NT2/D1 (cell line): Measurements from ENCODE around the gene TBC1D2.

Experiments used
- DNase-seq: peaks from one replicate; pipeline ENCODE4 v3.0.0-alpha.2; 2011; ENCODE audit warnings: low read depth, low spot score
- H3K27me3 ChIP-seq: 2 replicates; pipeline ENCODE4 v1.6.0; 2011; ENCODE audit warnings: mild to moderate bottlenecking; ENCODE audit not compliant: insufficient read length, insufficient read depth
- H3K36me3 ChIP-seq: 2 replicates; pipeline ENCODE4 v1.6.1; 2011; ENCODE audit warnings: mild to moderate bottlenecking, low read length, mixed read lengths; ENCODE audit not compliant: insufficient read depth, insufficient read length
- H3K4me1 ChIP-seq: 2 replicates; pipeline ENCODE4 v1.5.1; 2011; ENCODE audit not compliant: insufficient read depth, insufficient read length
- H3K4me3 ChIP-seq: 2 replicates; pipeline ENCODE4 v1.5.1; 2011; ENCODE audit warnings: low read depth; ENCODE audit not compliant: insufficient read length
- H3K9ac ChIP-seq: 2 replicates; pipeline ENCODE4 v1.6.0; 2011; ENCODE audit warnings: low read depth; ENCODE audit not compliant: insufficient read length
- H3K9me3 ChIP-seq: 2 replicates; pipeline ENCODE4 v1.5.1; 2011; ENCODE audit warnings: mild to moderate bottlenecking, low read length; ENCODE audit not compliant: insufficient read depth
- SUZ12 ChIP-seq: IDR thresholded peaks from 2 replicates; pipeline ENCODE4 v1.6.1; 2011; ENCODE audit not compliant: insufficient read length, insufficient read depth; ENCODE audit errors: extremely low read depth
- YY1 ChIP-seq: IDR thresholded peaks from 2 replicates; pipeline ENCODE4 v1.6.1; 2011; ENCODE audit not compliant: insufficient read length, insufficient read depth
- ZNF274 ChIP-seq: IDR thresholded peaks from 2 replicates; pipeline ENCODE4 v1.6.1; 2011; ENCODE audit warnings: mild to moderate bottlenecking, low read depth, low read length

Gene TBC1D2

DNA sequence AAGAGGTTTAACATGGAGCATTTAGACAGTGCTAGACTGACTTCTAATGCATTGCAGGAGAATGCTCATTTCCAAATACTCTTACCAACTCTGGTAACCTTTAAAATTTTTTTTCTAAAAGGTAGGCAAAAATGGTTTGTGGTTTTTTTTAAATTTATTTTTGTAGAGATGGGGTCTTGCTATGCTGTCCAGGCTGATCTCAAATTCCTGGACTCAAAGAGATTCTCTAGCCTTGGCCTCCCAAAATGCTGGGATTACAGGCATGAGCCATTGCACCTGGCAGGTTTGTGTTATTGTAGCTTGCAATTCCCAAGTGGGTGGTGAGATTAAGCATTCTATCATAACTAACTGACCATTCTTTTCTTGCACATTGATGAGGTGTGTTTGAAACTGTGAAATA, 43.0 kb upstream of the TBC1D2 start:
- no peaks in the 10 kb centered on the region for H3K36me3 ChIP-seq

DNA sequence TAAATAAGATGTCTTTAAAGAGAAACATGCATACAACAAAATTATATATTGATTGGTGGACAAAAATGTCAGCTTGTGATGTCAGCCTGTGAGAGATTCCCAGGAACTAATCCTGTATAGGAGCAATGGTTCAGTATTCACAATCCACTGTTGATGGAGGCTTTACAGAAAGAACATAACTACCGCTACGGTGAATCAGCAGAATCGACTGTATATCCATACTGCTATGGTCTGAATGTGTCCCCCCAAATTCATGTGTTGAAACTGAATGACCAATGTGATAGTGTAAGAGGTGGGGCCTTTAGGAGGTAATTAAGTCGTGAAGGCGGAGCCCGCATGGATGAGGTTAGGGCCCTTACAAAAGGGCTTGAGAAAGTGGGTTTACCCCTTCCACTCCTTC, 40.4 kb upstream of the TBC1D2 start:
- DNase-seq: no peak
- TF ChIP-seq YY1 (no peak), SUZ12 (no peak), ZNF274 (no peak)
- H3K9ac ChIP-seq: no peak overlapping the region
- H3K9me3 ChIP-seq: no peaks in the 10 kb centered on the region
- H3K27me3 ChIP-seq: no peaks in the 10 kb centered on the region
- H3K4me1 ChIP-seq: no peaks in the 10 kb centered on the region
- no peak overlapping the region for H3K4me3 ChIP-seq
- H3K36me3 ChIP-seq: no peaks in the 10 kb centered on the region

More for the DNA sequence above, 43.0 kb upstream of the TBC1D2 start:
- Histone ChIP-seq H3K9ac (no peak overlapping the region), H3K4me3 (no peak overlapping the region), H3K27me3 (no peaks in the 10 kb centered on the region), H3K4me1 (no peaks in the 10 kb centered on the region), H3K9me3 (no peaks in the 10 kb centered on the region)
- no peak for TF ChIP-seq ZNF274
- no peak for TF ChIP-seq SUZ12
- no peak for TF ChIP-seq YY1
- no peak for DNase-seq

DNA sequence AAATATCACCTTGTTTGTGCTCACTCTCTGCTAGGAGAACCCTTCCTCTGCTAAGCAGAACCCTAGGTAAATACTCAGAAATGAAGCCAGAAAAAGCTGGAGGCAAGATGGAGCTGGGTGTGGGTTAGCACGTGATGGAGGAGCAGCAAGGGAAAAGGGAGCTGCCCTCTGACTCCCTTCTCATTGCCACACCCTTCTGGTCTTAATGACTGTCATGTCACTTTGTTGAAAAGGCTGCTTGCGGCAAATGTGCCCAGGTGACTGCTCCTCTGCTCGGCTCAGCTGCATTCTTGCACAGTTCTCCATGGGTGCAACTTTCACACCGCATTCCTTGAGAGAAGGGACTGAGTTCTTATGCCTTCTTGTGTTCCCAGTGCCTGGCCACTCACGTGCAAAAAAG, 36.4 kb upstream of the TBC1D2 start:
- Histone ChIP-seq H3K9me3 (no peaks in the 10 kb centered on the region), H3K27me3 (no peaks in the 10 kb centered on the region)
- TF ChIP-seq YY1: no peak
- TF ChIP-seq ZNF274: no peak
- no peak for TF ChIP-seq SUZ12

DNA sequence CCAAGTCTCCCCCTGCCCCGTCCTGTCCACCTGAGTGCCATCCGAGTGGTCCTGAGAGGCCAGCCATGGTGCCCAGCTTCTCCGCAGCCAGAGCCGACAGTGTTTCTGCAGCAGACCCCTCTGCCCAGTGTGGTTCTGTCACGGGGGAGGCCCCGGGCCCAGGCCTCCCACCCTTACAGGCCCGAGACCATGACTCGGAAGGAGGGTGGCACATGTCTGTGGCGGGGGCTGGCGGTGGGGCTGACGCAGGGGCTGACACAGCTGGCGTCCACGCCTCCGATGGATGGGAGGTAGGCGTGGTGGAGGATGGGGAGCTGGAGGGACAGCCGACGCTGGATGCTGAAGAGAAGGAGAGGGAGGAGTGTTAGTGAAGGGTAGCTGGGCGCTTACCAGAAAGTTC, 35.0 kb upstream of the TBC1D2 start:
- Histone ChIP-seq H3K27me3 (no peaks in the 10 kb centered on the region), H3K9me3 (no peaks in the 10 kb centered on the region), H3K4me1 (peaks cover 3% of the 10 kb centered on the region), H3K4me3 (no peak overlapping the region), H3K9ac (no peak overlapping the region), H3K36me3 (no peaks in the 10 kb centered on the region)
- TF ChIP-seq YY1 (no peak), SUZ12 (no peak), ZNF274 (no peak)
- no peak for DNase-seq

More for the DNA sequence above, 36.4 kb upstream of the TBC1D2 start:
- Histone ChIP-seq H3K36me3 (no peaks in the 10 kb centered on the region), H3K4me3 (no peak overlapping the region), H3K9ac (no peak overlapping the region), H3K4me1 (peaks cover 3% of the 10 kb centered on the region)
- DNase-seq: no peak

DNA sequence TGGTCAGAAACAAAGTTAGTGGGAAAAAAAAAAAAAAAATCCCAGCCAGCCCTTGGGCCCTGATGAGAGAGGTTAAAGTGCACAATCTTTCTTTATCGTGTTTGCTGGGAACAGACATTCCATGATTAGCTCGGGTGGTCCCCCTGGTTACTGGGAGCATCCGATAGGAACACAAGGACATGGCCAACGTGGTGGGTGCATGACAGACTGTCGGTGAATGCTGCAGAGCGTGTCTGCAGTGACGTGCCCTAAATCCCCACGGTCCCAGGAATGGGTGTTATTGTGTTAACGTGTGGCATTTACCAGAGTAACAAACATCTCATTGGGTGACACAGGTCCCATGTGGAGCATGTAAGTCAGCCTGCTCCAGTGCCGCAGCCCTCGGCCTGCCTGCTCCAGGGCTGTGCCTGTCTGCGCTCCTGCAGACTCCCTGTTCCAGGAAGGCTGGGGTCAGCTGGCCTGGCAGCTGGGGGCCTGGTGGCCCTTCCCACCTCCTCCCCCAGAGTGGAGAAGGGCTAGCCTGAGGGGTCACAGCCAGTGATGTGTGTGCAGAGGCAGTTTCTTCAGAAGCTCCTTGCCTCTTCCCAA, 34.3 kb upstream of the TBC1D2 start:
- Histone ChIP-seq H3K27me3 (no peaks in the 10 kb centered on the region), H3K9ac (no peak overlapping the region), H3K4me1 (peaks cover 3% of the 10 kb centered on the region), H3K9me3 (no peaks in the 10 kb centered on the region), H3K36me3 (no peaks in the 10 kb centered on the region), H3K4me3 (no peak overlapping the region)
- TF ChIP-seq YY1 (no peak), ZNF274 (no peak), SUZ12 (no peak)
- no peak for DNase-seq

DNA sequence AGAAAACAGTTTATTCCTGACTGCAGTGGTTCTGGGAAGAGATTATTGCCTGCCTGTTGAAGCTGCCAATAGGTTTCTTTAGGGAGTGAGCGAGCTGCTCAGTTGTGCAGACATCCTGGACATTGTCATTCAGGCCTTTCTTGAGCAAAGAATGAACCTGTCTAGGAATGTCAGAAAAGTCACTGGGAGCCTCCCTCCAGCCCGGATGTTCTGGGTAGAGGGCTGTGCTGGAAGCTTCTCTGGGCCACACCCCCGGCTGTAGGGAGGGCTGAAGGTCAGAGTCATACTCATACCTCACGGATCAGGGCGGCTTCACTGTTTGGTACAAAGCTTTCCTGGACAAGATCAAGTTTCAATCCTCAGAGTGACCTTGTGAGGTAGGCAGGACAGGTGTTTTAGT, 33.4 kb upstream of the TBC1D2 start:
- no peaks in the 10 kb centered on the region for H3K27me3 ChIP-seq
- no peaks in the 10 kb centered on the region for H3K36me3 ChIP-seq
- DNase-seq: peak; percentile 59
- H3K4me1 ChIP-seq: peaks cover 3% of the 10 kb centered on the region
- H3K4me3 ChIP-seq: no peak overlapping the region
- TF ChIP-seq SUZ12: no peak
- no peak for TF ChIP-seq ZNF274
- TF ChIP-seq YY1: no peak
- no peaks in the 10 kb centered on the region for H3K9me3 ChIP-seq
- H3K9ac ChIP-seq: no peak overlapping the region

DNA sequence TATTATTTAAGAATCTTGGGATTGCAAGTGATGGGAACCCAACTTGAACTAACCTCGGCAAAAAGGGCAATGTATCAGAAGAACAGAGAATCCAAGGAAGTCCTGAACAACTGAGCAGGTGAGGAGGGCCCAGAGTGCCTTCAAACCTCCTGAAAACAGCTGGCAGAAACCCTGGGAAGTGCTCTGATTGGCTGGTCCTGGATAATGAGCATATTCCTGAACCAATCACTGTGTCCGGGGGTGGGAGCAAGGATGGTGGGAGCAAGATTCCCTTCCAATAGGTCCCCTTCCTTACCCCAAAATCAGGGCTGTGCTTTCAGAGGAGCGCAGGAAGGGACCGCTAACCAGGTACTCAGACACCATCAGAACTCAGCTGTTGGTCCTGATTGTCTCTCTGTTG, 31.9 kb upstream of the TBC1D2 start:
- Histone ChIP-seq H3K36me3 (no peaks in the 10 kb centered on the region), H3K27me3 (no peaks in the 10 kb centered on the region), H3K9ac (no peak overlapping the region), H3K4me3 (no peak overlapping the region), H3K9me3 (no peaks in the 10 kb centered on the region), H3K4me1 (peaks cover 3% of the 10 kb centered on the region)
- TF ChIP-seq ZNF274 (no peak), YY1 (no peak), SUZ12 (no peak)
- DNase-seq: peak; percentile 28

DNA sequence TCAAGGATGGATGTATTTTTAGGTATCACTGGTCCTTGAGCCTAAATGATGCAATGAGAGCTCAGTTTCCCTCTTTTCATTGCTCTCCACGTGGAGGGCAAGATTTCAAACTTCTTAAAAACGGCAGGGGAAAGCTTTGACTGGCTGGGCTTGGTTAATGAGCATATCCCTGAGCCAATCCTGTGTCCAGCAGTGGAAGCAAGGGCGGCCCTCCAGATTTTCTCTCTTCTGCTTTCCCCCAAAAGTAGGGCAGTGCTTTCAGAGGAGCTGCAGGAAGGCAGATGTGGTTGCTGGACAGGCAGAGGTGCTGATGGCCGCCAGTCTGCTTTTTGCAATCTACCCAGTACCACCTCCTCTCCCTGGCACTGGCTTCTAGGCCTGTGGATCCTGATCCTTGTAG, 30.0 kb upstream of the TBC1D2 start:
- Histone ChIP-seq H3K27me3 (no peaks in the 10 kb centered on the region), H3K4me3 (no peak overlapping the region), H3K9me3 (no peaks in the 10 kb centered on the region), H3K4me1 (peaks cover 3% of the 10 kb centered on the region), H3K9ac (no peak overlapping the region), H3K36me3 (no peaks in the 10 kb centered on the region)
- no peak for DNase-seq
- no peak for TF ChIP-seq ZNF274
- no peak for TF ChIP-seq YY1
- no peak for TF ChIP-seq SUZ12
